GM19025 (cell line): Measurements from ENCODE around the gene UPF1.

Experiments
- ATAC-seq: cut with Tn5 transposase; IDR thresholded peaks from one replicate; pipeline ENCODE4 v1.9.1; 2021; ENCODE audit warnings: mild to moderate bottlenecking, low read depth, moderate library complexity; ENCODE audit not compliant: unreplicated experiment

The UPF1 gene

GRCh38 chr19:18853755-18854427 lies 22.1 kb downstream of the UPF1 start:
- ATAC-seq, result no peak

- ATAC-seq, result no peak
These were observed 23.2 kb downstream of the UPF1 start for GRCh38 chr19:18854982-18855381.

- ATAC-seq, result no peak
These were observed 24.1 kb downstream of the UPF1 start for GRCh38 chr19:18855647-18856384.

- ATAC-seq, result no peak
These were observed 24.8 kb downstream of the UPF1 start for GRCh38 chr19:18856385-18857126.

GRCh38 chr19:18857223-18857622 lies 25.5 kb downstream of the UPF1 start:
- no peak for ATAC-seq

GRCh38 chr19:18858906-18859646 lies 27.3 kb downstream of the UPF1 start:
- no peak for ATAC-seq

GRCh38 chr19:18859676-18860301 lies 28.0 kb downstream of the UPF1 start:
- no peak for ATAC-seq

- ATAC-seq, result no peak
These were observed 28.5 kb downstream of the UPF1 start for GRCh38 chr19:18860302-18860700.

GRCh38 chr19:18860725-18861124 lies 29.0 kb downstream of the UPF1 start:
- ATAC-seq, result no peak

GRCh38 chr19:18861235-18861634 lies 29.5 kb downstream of the UPF1 start:
- ATAC-seq, result no peak

GRCh38 chr19:18861917-18862316 lies 30.2 kb downstream of the UPF1 start:
- no peak for ATAC-seq

- ATAC-seq, result no peak
These were observed 31.4 kb downstream of the UPF1 start for GRCh38 chr19:18862976-18863842.

- ATAC-seq, result no peak
These were observed 32.1 kb downstream of the UPF1 start for GRCh38 chr19:18863843-18864362.

- ATAC-seq, result no peak
These were observed 33.6 kb downstream of the UPF1 start for GRCh38 chr19:18865106-18865972.

GRCh38 chr19:18865973-18866799 lies 34.4 kb downstream of the UPF1 start:
- no peak for ATAC-seq

GRCh38 chr19:18866800-18867123 lies 35.0 kb downstream of the UPF1 start:
- no peak for ATAC-seq

GRCh38 chr19:18867199-18867598 lies 35.4 kb downstream of the UPF1 start:
- no peak for ATAC-seq

- no peak for ATAC-seq
These were observed 36.0 kb downstream of the UPF1 start for GRCh38 chr19:18867751-18868150.
